ENCODE results near the gene ZNF566. TPM values are rescaled to one million over a fixed set of nuclear protein-coding genes. Genes with fewer than 3 reads are reported as not detected.

The ZNF566 gene
- total RNA-seq, result 10 to 100 TPM in 1 of 2 donors, 1 to 10 TPM in 1; 5.5 to 10.2 TPM

DNA sequence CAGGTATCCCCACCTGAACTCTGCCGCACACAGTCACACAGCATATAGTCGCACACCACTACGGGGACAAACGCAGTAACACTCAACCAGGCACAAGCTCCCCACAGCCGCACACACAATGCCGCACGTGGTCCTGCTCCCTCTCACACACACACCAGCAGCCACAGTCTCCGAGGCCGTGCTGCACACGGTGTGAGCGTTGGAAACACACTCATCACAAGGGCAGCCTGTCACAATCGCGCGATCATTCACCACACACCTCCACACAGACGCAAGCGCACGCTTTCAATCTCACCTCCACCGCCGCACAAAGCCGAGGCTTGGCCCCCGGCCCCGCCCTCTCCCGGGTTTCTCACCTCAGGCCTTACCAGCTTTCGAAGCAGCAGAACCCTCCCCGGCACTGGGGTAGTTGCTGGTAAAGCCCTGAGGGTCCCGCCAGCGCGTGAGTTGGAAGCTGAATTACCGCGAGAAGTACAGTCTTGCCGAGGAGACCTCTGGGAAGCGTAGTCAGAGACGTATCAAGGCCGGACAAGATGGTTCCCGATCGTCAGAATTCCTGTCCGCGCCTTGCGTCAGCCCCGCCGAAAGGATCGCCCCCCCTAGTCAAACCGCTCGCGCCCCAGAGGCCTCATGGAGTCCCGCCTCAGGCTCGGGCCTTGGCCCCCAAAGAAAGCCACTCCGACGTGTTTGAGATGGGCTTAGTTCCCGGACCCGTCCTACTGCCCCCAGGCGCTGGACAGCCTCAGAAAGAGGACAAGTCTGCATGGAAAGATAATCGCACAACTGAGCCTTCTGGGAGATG lies at the start of gene ZNF566:
Gene ZNF566 (minus strand): TSS at position 444 of the 802 bp plus-strand sequence. CDS start 13,004 bp downstream, outside the sequence.
- no peaks in the 10 kb centered on the region for H3K9me3 ChIP-seq
- no peaks in the 10 kb centered on the region for H3K36me3 ChIP-seq
- peak within 1 kb of the TSS; percentile 96 for H3K27ac ChIP-seq
- peaks cover 0 to 11% of the 10 kb centered on the region in 2 donors for H3K4me1 ChIP-seq
- no peaks in the 10 kb centered on the region for H3K27me3 ChIP-seq
- peak; percentile 91 for DNase-seq (ENCODE audit: low spot score)
- TF ChIP-seq CTCF (IDR thresholded peaks at IDR 0.05), result no peak
- peak within 1 kb of the TSS; percentile 68 to 78 for H3K4me3 ChIP-seq

GRCh38 chr19:36528921-36529518 lies 39.7 kb upstream of the ZNF566 start:
- H3K27me3 ChIP-seq, result no peaks in the 10 kb centered on the region
- peak overlapping the region; percentile 94 to 95 for H3K27ac ChIP-seq
- H3K4me3 ChIP-seq, result peak overlapping the region; percentile 76 to 89
- DNase-seq (ENCODE audit: low spot score), result no peak
- peaks cover 16% of the 10 kb centered on the region for H3K36me3 ChIP-seq
- H3K4me1 ChIP-seq, result peaks cover 0 to 18% of the 10 kb centered on the region in 2 donors
- TF ChIP-seq CTCF (IDR thresholded peaks at IDR 0.05), result no peak
- H3K9me3 ChIP-seq, result peaks cover 14 to 56% of the 10 kb centered on the region in 2 donors

DNA sequence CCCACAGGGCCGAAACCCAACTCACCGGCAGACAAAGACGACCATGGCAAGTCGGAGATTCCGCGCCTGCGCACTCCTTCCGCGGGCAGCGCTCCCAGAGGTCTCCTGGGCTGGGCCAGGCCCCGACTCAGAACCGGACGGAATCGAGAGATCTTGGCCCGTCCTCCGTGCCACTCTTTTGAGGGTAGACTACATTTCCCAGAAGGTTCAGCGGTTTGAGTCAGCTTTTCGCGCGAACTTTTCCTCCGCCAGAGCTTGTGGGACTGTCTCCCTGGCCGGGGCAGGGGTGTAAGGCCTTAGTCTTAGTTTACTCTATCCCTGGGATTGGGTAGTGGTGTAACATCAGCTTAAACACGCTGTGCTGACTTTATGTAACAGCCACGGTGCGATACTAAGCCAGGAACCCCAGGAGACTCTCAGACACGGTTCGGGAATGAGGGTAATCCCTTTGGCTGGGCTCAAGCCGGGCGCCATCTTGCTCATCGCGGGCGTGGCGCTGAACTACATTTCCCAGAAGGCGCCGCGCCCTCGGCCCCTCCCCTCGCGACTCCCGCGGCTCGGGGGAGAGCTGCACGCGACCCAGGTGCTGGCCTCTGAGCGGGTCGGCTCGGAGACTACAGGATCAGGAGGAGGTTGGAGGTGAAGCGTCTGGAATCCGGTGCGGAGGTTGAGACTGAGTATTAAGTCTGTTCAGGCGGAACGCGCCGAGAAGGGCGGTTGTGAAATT lies 39.0 kb upstream of the ZNF566 start, which contains the start of gene ZNF260:
Gene ZNF260 (minus strand): TSS at position 78 of the 727 bp plus-strand sequence. CDS start 13,033 bp downstream, outside the sequence.
- H3K27ac ChIP-seq, result peak within 1 kb of the TSS; percentile 94 to 95
- H3K36me3 ChIP-seq, result peaks cover 21% of the 10 kb centered on the region
- TF ChIP-seq CTCF (IDR thresholded peaks at IDR 0.05), result no peak
- H3K4me1 ChIP-seq, result peaks cover 0 to 18% of the 10 kb centered on the region in 2 donors
- peaks cover 10 to 56% of the 10 kb centered on the region in 2 donors for H3K9me3 ChIP-seq
- peak within 1 kb of the TSS; percentile 76 to 89 for H3K4me3 ChIP-seq
- peak; percentile 97 for DNase-seq (ENCODE audit: low spot score)
- H3K27me3 ChIP-seq, result no peaks in the 10 kb centered on the region

GRCh38 chr19:36527873-36528193 lies 38.5 kb upstream of the ZNF566 start:
- TF ChIP-seq CTCF (IDR thresholded peaks at IDR 0.05), result no peak
- H3K36me3 ChIP-seq, result peaks cover 26% of the 10 kb centered on the region
- peak overlapping the region; percentile 94 to 95 for H3K27ac ChIP-seq
- H3K27me3 ChIP-seq, result no peaks in the 10 kb centered on the region
- peaks cover 5 to 56% of the 10 kb centered on the region in 2 donors for H3K9me3 ChIP-seq
- peaks cover 0 to 18% of the 10 kb centered on the region in 2 donors for H3K4me1 ChIP-seq
- DNase-seq (ENCODE audit: low spot score), result no peak
- H3K4me3 ChIP-seq, result peak overlapping the region; percentile 76 to 89

DNA sequence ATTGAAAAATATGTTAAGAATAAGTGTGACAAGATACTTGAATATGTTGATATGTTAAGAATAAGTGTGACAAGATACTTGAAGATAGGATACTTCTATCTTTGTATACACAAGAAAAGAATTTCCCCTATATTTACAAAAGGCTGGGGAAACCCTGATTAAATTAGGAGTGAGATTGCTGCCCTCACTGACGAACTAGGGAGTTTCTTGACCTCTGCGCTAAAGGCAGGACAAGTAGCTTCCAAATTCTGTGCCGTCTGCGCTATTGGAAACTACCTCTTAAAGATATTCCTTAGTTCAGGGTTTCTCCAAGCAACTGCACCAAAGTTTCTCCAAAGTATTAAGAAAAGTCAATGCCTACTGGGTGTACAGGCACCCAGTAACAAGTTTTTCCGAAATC lies 38.0 kb upstream of the ZNF566 start:
- no peak for DNase-seq (ENCODE audit: low spot score)
- H3K4me1 ChIP-seq, result peaks cover 0 to 18% of the 10 kb centered on the region in 2 donors
- no peaks in the 10 kb centered on the region for H3K27me3 ChIP-seq
- H3K4me3 ChIP-seq, result peak overlapping the region; percentile 76 to 89
- TF ChIP-seq CTCF (IDR thresholded peaks at IDR 0.05), result no peak
- peaks cover 30% of the 10 kb centered on the region for H3K36me3 ChIP-seq
- H3K27ac ChIP-seq, result peak overlapping the region; percentile 94 to 95
- H3K9me3 ChIP-seq, result peaks cover 2 to 56% of the 10 kb centered on the region in 2 donors

Measured in right atrium auricular region (tissue), 2 donors.